ENCODE measurements around the gene SGCA. TPM values are rescaled to one million over a fixed set of nuclear protein-coding genes. Genes with fewer than 3 reads are reported as not detected.
A peak's percentile ranks its signal among the peaks of the same experiment; 100 is the strongest.

The SGCA gene
- total and polyA plus RNA-seq, 9 of the 15 experiments (the other 6 are each of a cell fraction or from before 2014, with no cell fraction given) = not detected

- peak; percentile 81 for TF ChIP-seq VEZF1 (CRISPR knock-in tag; IDR thresholded peaks at IDR 0.05)
- peak; percentile 14 for TF ChIP-seq PRDM10 (IDR thresholded peaks at IDR 0.05; ENCODE audit: partially characterized antibody)
- no peak for TF ChIP-seq ZBTB43 (CRISPR knock-in tag; IDR thresholded peaks at IDR 0.05)
- TF ChIP-seq BRD4 (IDR thresholded peaks at IDR 0.05) = 0 out of 2 replicates have a peak, but pooled peaks have one; percentile 33
- TF ChIP-seq RAD21 (CRISPR knock-in tag; conservative IDR thresholded peaks at IDR 0.05 in 1 of 2, IDR thresholded peaks at IDR 0.05 in 1 of 2) = peak; percentile 100
- TF ChIP-seq ZBTB7A (IDR thresholded peaks at IDR 0.05; ENCODE audit: borderline replicate concordance, control insufficient read depth, low read depth, low read length) = peak; percentile 72
- peak; percentile 33 for TF ChIP-seq HNRNPLL (IDR thresholded peaks at IDR 0.05; ENCODE audit: low read depth, low read length, poor library complexity, severe bottlenecking)
- peak; percentile 51; the same call in 1 of the 2 replicates for TF ChIP-seq TOE1 (IDR thresholded peaks at IDR 0.05; ENCODE audit: borderline replicate concordance)
- TF ChIP-seq TOE1 (CRISPR knock-in tag; IDR thresholded peaks at IDR 0.05; ENCODE audit: borderline replicate concordance, low read depth) = no peak
- peak; percentile 92 for TF ChIP-seq RB1 (IDR thresholded peaks at IDR 0.05; ENCODE audit: low read depth)
- TF ChIP-seq NCOA6 (IDR thresholded peaks at IDR 0.05) = peak; percentile 57
Observed at GRCh38 chr17:50200457-50201275, 34.9 kb downstream of the SGCA start (continued).
